ENCODE measurements around the gene FOXK1.

The FOXK1 gene

GRCh38 chr7:4774007-4774406 lies 91.9 kb downstream of the FOXK1 start:
- Mint-ChIP-seq H3K4me1 (peaks cover 31% of the 10 kb centered on the region), H3K27ac (peak overlapping the region; percentile 17), H3K36me3 (ENCODE audit: low read depth) (no peaks in the 10 kb centered on the region), H3K4me3 (peak overlapping the region; percentile 99), H3K9me3 (no peaks in the 10 kb centered on the region), H3K27me3 (ENCODE audit: low read depth, poor library complexity) (peaks cover 3% of the 10 kb centered on the region)
- TF ChIP-seq CTCF (IDR thresholded peaks at IDR 0.05) = no peak
- DNase-seq = no peak

- no peak for DNase-seq
- no peaks in the 10 kb centered on the region for H3K9me3 Mint-ChIP-seq
- peak overlapping the region; percentile 55 for H3K27ac Mint-ChIP-seq
Measured at GRCh38 chr7:4774658-4775249, 92.7 kb downstream of the FOXK1 start.

GRCh38 chr7:4775250-4775847 lies 93.3 kb downstream of the FOXK1 start, which contains the start of gene AP5Z1:
Gene AP5Z1, plus strand, starts transcription at chr7:4775623. Its CDS starts 93 bp downstream, at chr7:4775716.
- Mint-ChIP-seq H3K27me3 (ENCODE audit: low read depth, poor library complexity) (peaks cover 3% of the 10 kb centered on the region), H3K4me1 (peaks cover 30% of the 10 kb centered on the region), H3K9me3 (no peaks in the 10 kb centered on the region), H3K27ac (peak within 1 kb of the TSS; percentile 98), H3K36me3 (ENCODE audit: low read depth) (no peaks in the 10 kb centered on the region), H3K4me3 (peak within 1 kb of the TSS; percentile 99)
- peak; percentile 95 for DNase-seq
- TF ChIP-seq CTCF (IDR thresholded peaks at IDR 0.05) = no peak

More at GRCh38 chr7:4774658-4775249, 92.7 kb downstream of the FOXK1 start:
- H3K36me3 Mint-ChIP-seq (ENCODE audit: low read depth) = no peaks in the 10 kb centered on the region
- H3K27me3 Mint-ChIP-seq (ENCODE audit: low read depth, poor library complexity) = peaks cover 3% of the 10 kb centered on the region
- H3K4me1 Mint-ChIP-seq = peaks cover 30% of the 10 kb centered on the region
- peak overlapping the region; percentile 99 for H3K4me3 Mint-ChIP-seq
- TF ChIP-seq CTCF (IDR thresholded peaks at IDR 0.05) = no peak

- H3K4me3 Mint-ChIP-seq = peak overlapping the region; percentile 99
- TF ChIP-seq CTCF (IDR thresholded peaks at IDR 0.05) = no peak
- no peak for DNase-seq
- H3K4me1 Mint-ChIP-seq = peaks cover 30% of the 10 kb centered on the region
- no peaks in the 10 kb centered on the region for H3K27me3 Mint-ChIP-seq (ENCODE audit: low read depth, poor library complexity)
- peak overlapping the region; percentile 98 for H3K27ac Mint-ChIP-seq
- no peaks in the 10 kb centered on the region for H3K36me3 Mint-ChIP-seq (ENCODE audit: low read depth)
- no peaks in the 10 kb centered on the region for H3K9me3 Mint-ChIP-seq
Measured at GRCh38 chr7:4775848-4776623, 93.9 kb downstream of the FOXK1 start.

GRCh38 chr7:4779118-4779517 lies 97.0 kb downstream of the FOXK1 start:
- no peak for DNase-seq
- Mint-ChIP-seq H3K4me1 (peaks cover 28% of the 10 kb centered on the region), H3K9me3 (no peaks in the 10 kb centered on the region), H3K36me3 (ENCODE audit: low read depth) (no peaks in the 10 kb centered on the region), H3K27me3 (ENCODE audit: low read depth, poor library complexity) (no peaks in the 10 kb centered on the region), H3K27ac (no peak overlapping the region), H3K4me3 (no peak overlapping the region)
- no peak for TF ChIP-seq CTCF (IDR thresholded peaks at IDR 0.05)
